HepG2 (cell line): Measurements from ENCODE around the gene FCER1G. TPM values are rescaled to one million over a fixed set of nuclear protein-coding genes. Genes with fewer than 3 reads are reported as not detected.

Experiments
- AGO2 ChIP-seq: fragments of 200-400 bp; formaldehyde crosslinking; optimal IDR thresholded peaks from 2 replicates; pipeline ENCODE3; 2017; ENCODE audit warnings: mild to moderate bottlenecking, low read depth, low read length, moderate library complexity
- ARID4A ChIP-seq: sonication (generic); formaldehyde crosslinking; IDR thresholded peaks from 2 replicates; pipeline ENCODE4 v1.5.0; 2020; ENCODE audit warnings: mild to moderate bottlenecking, missing genetic modification reagents, borderline replicate concordance
- GATAD2A ChIP-seq: IDR thresholded peaks from 2 replicates; pipeline ENCODE4 v1.6.1; 2016
- HES4 ChIP-seq: sonication (generic); formaldehyde crosslinking; IDR thresholded peaks from 2 replicates; pipeline ENCODE4 v1.9.0; 2021; ENCODE audit warnings: mild to moderate bottlenecking, missing genetic modification reagents, borderline replicate concordance
- HINFP ChIP-seq: sonication (generic); formaldehyde crosslinking; IDR thresholded peaks from 2 replicates; pipeline ENCODE4 v1.4.0; 2020; ENCODE audit warnings: low read depth, mild to moderate bottlenecking, missing genetic modification reagents
- HOXD1 ChIP-seq: sonication (generic); formaldehyde crosslinking; IDR thresholded peaks from 2 replicates; pipeline ENCODE4 v1.5.0; 2020; ENCODE audit warnings: missing genetic modification reagents
- JDP2 ChIP-seq: sonication (generic); formaldehyde crosslinking; IDR thresholded peaks from 2 replicates; pipeline ENCODE4 v1.8.1; 2022; ENCODE audit warnings: missing genetic modification reagents, borderline replicate concordance
- KLF12 ChIP-seq: sonication (generic); formaldehyde crosslinking; IDR thresholded peaks from 2 replicates; pipeline ENCODE4 v1.4.0; 2020; ENCODE audit warnings: missing genetic modification reagents, borderline replicate concordance
- KLF15 ChIP-seq: sonication (generic); formaldehyde crosslinking; IDR thresholded peaks from 2 replicates; pipeline ENCODE4 v1.8.1; 2023; ENCODE audit warnings: borderline replicate concordance, mild to moderate bottlenecking, inconsistent platforms, missing genetic modification reagents, mixed read lengths
- NRL ChIP-seq: sonication (generic); formaldehyde crosslinking; IDR thresholded peaks from 2 replicates; pipeline ENCODE4 v1.5.0; 2020; ENCODE audit warnings: missing genetic modification reagents, mild to moderate bottlenecking, moderate library complexity, borderline replicate concordance
- POGZ ChIP-seq: sonication (generic); formaldehyde crosslinking; IDR thresholded peaks from 2 replicates; pipeline ENCODE4 v1.4.0; 2020; ENCODE audit warnings: mild to moderate bottlenecking, missing genetic modification reagents
- SIX1 ChIP-seq: sonication (generic); formaldehyde crosslinking; IDR thresholded peaks from 2 replicates; pipeline ENCODE4 v1.4.0; 2020; ENCODE audit warnings: missing genetic modification reagents, borderline replicate concordance
- SMAD3 ChIP-seq: sonication (generic); formaldehyde crosslinking; IDR thresholded peaks from 2 replicates; pipeline ENCODE4 v1.4.0; 2020; ENCODE audit warnings: missing genetic modification reagents
- ZFP41 ChIP-seq: sonication (generic); formaldehyde crosslinking; IDR thresholded peaks from 2 replicates; pipeline ENCODE4 v1.4.0; 2020; ENCODE audit warnings: mild to moderate bottlenecking, missing genetic modification reagents, borderline replicate concordance
- ZMYM4 ChIP-seq: sonication (generic); formaldehyde crosslinking; IDR thresholded peaks from 2 replicates; pipeline ENCODE4 v1.8.1; 2023; ENCODE audit warnings: mild to moderate bottlenecking, missing genetic modification reagents
- ZNF12 ChIP-seq: sonication (generic); formaldehyde crosslinking; IDR thresholded peaks from 2 replicates; pipeline ENCODE4 v1.5.0; 2020; ENCODE audit warnings: missing genetic modification reagents
- ZNF235 ChIP-seq: sonication (generic); formaldehyde crosslinking; IDR thresholded peaks from 2 replicates; pipeline ENCODE4 v1.8.1; 2023; ENCODE audit warnings: mild to moderate bottlenecking, missing genetic modification reagents, borderline replicate concordance
- ZNF263 ChIP-seq: sonication (generic); formaldehyde crosslinking; IDR thresholded peaks from 2 replicates; pipeline ENCODE4 v1.4.0; 2020; ENCODE audit warnings: missing genetic modification reagents
- ZNF282 ChIP-seq: fragments of 450-650 bp; IDR thresholded peaks from 2 replicates; pipeline ENCODE4 v1.6.1; 2018; ENCODE audit not compliant: partially characterized antibody
- ZNF780A ChIP-seq: sonication (generic); formaldehyde crosslinking; IDR thresholded peaks from 2 replicates; pipeline ENCODE4 v1.8.0; 2022; ENCODE audit warnings: mild to moderate bottlenecking, missing genetic modification reagents, moderate library complexity
- ZSCAN31 ChIP-seq: sonication (generic); formaldehyde crosslinking; IDR thresholded peaks from 2 replicates; pipeline ENCODE4 v1.5.0; 2020; ENCODE audit warnings: low read depth, mild to moderate bottlenecking, missing genetic modification reagents
- polyA plus RNA-seq, 8 experiments: library from polyadenylated mRNA; depleted of rRNA in 3 of 8; stranded (reverse) in 7 of 8; unstranded in 1 of 8; fragments of >200 nt; fragmentation: Illumina TruSeq in 4 of 8; extraction: Trizol in 4 of 8; gene quantifications; 2 replicates each; pipeline versions ENCODE4 v1.2.1 to v1.2.3, GENCODE V29; 2011 to 2016; ENCODE audit warnings: low read depth in 4 of 8, missing spikeins in 1 of 8, mixed read lengths in 1 of 8; ENCODE audit not compliant: insufficient read depth in 1 of 8
- total RNA-seq, 5 experiments: library from RNA; depleted of rRNA; stranded (reverse); fragments of >200 nt; fragmentation: Illumina TruSeq; extraction: Trizol; gene quantifications; 2 replicates each; pipeline ENCODE4 v1.2.3, GENCODE V29; 2016; ENCODE audit warnings: low read depth in 1 of 5
- TF ChIP-seq, protein P1 (sequence below): sonication (generic); formaldehyde crosslinking; conservative IDR thresholded peaks from 2 replicates; pipeline ENCODE4 v1.5.0; 2020; ENCODE audit warnings: missing genetic modification reagents
- TF ChIP-seq, protein P2 (sequence below): sonication (generic); formaldehyde crosslinking; IDR thresholded peaks from 2 replicates; pipeline ENCODE4 v1.4.0; 2020; ENCODE audit warnings: mild to moderate bottlenecking, missing genetic modification reagents

FCER1G gene
- total and polyA plus RNA-seq, 2 of the 13 experiments (the other 11 are each of a cell fraction or from before 2014, with no cell fraction given), result 1.3 to 6.4 TPM

DNA sequence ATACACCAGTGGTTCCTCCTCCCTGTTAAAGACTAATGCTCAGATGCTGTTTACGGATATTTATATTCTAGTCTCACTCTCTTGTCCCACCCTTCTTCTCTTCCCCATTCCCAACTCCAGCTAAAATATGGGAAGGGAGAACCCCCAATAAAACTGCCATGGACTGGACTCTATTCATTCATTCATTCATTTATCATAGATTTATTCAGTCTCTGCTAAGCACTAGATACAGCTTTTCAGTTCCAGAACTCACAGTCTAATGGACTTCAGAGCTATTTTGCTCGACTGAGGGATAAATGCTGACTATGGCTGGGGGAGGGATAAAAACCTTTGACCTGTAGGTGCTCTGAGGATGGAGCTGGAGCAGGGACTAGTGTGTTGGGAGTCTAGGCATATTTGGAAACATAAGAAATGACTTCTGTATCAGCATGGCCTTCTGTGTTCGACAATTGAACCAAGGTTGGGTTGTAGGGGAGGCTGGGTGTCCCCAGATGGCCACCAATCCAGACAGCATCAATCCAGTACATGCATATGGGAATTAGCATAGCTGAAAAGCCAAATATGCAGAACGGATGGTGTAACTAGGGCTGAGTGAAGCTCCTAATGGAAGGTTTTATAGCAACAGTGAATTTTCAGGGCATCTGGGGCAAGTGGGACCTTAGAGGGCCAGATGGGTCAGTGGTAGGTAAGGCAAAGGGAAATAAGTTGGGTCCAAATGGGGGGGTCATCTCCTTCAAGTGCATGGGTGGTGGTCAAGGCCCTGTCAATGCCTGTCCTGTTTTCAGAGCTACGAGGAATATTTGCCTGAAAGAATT, 4.2 kb downstream of the FCER1G start (continued):
- TF ChIP-seq ARID4A (CRISPR knock-in tag) (no peak), HES4 (CRISPR knock-in tag) (no peak; the same call in 1 of the 2 replicates), HOXD1 (CRISPR knock-in tag) (no peak), GATAD2A (CRISPR knock-in tag) (no peak), HINFP (CRISPR knock-in tag) (no peak), KLF12 (no peak), AGO2 (peak; percentile 15), NRL (CRISPR knock-in tag) (no peak), ZFP41 (CRISPR knock-in tag) (no peak), ZNF235 (no peak), KLF15 (CRISPR knock-in tag) (no peak), SIX1 (no peak), ZMYM4 (no peak), POGZ (CRISPR knock-in tag) (no peak), ZNF263 (CRISPR knock-in tag) (no peak), ZNF12 (CRISPR knock-in tag) (0 out of 2 replicates have a peak, but pooled peaks have one; percentile 13), JDP2 (CRISPR knock-in tag) (peak; percentile 10; the same call in 1 of the 2 replicates), ZNF780A (CRISPR knock-in tag) (peak; percentile 75; the same call in 1 of the 2 replicates), ZSCAN31 (CRISPR knock-in tag) (no peak), SMAD3 (CRISPR knock-in tag) (no peak), ZNF282 (no peak)
- TF ChIP-seq, protein P1, sequence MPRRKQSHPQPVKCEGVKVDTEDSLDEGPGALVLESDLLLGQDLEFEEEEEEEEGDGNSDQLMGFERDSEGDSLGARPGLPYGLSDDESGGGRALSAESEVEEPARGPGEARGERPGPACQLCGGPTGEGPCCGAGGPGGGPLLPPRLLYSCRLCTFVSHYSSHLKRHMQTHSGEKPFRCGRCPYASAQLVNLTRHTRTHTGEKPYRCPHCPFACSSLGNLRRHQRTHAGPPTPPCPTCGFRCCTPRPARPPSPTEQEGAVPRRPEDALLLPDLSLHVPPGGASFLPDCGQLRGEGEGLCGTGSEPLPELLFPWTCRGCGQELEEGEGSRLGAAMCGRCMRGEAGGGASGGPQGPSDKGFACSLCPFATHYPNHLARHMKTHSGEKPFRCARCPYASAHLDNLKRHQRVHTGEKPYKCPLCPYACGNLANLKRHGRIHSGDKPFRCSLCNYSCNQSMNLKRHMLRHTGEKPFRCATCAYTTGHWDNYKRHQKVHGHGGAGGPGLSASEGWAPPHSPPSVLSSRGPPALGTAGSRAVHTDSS (CRISPR knock-in tag), result no peak
- TF ChIP-seq, protein P2, sequence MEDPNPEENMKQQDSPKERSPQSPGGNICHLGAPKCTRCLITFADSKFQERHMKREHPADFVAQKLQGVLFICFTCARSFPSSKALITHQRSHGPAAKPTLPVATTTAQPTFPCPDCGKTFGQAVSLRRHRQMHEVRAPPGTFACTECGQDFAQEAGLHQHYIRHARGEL (CRISPR knock-in tag), result no peak
